GM12891 (cell line): Measurements from ENCODE around the gene NDUFS4.
"Not testable (repeated sequence)": the region's sequence is repeated elsewhere in the genome, so short reads cannot be mapped to it uniquely, and the experiment has no call there.

Experiments used
- DNase-seq: peaks from one replicate; pipeline ENCODE4 v3.0.0; 2011; ENCODE audit warnings: low spot score; ENCODE audit not compliant: insufficient read length
- FAIRE-seq: peaks from 2 replicates; lab custom pipeline; 2011; peaks lifted over from hg19 to GRCh38; lab: Jason Lieb, UNC
- PAX5 ChIP-seq: IDR thresholded peaks from 2 replicates; pipeline ENCODE4 v1.6.1; 2011; ENCODE audit warnings: low read length, moderate library complexity, mild to moderate bottlenecking; ENCODE audit not compliant: insufficient read depth, severe bottlenecking
- POLR2A ChIP-seq: IDR thresholded peaks from 2 replicates; pipeline ENCODE4 v1.6.1; 2011; ENCODE audit warnings: low read depth, low read length, control low read depth
- POLR2AphosphoS5 ChIP-seq: IDR thresholded peaks from 2 replicates; pipeline ENCODE4 v1.6.1; 2011; ENCODE audit warnings: low read depth, low read length, control low read depth
- POU2F2 ChIP-seq: IDR thresholded peaks from 2 replicates; pipeline ENCODE4 v1.6.1; 2011; ENCODE audit warnings: low read depth, mild to moderate bottlenecking, control low read depth, low read length, moderate library complexity
- SPI1 ChIP-seq: IDR thresholded peaks from 2 replicates; pipeline ENCODE4 v1.6.1; 2011; ENCODE audit warnings: low read depth, low read length, control low read depth
- TAF1 ChIP-seq: IDR thresholded peaks from 2 replicates; pipeline ENCODE4 v1.6.1; 2011; ENCODE audit warnings: low read depth, low read length, control low read depth

NDUFS4 gene

DNA sequence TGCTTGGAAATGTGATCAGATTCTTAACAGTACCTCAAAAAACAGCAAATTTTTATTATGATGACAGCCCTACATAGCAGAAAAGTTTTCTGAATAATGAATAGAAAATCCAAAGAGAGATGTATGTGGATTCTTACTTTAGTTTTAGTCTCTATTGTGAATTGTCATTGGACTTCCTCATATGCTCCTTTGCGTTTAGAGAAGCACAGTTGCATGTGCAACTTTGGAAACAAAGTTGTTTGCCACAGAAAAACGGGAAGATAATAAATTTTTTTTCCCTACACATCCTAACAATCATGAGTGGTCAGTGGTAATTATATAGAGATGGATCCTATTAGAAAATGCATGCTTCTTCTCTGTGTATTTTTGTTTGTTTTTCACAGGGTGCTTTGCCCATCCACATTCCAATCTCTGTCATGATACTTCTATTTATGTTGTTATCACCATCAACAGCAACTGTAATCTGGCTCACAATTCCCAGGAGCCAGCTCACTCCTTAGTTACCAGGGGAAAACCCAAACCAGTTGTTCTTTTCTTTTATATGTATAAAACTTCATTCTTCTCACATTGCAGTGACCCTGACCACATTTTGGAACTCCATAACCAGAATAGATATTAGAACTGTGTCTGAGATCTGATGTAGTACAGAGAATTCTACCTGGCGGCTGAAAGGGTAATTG lies 118.7 kb downstream of the NDUFS4 start:
- FAIRE-seq (no peak), DNase-seq (no peak)
- TF ChIP-seq POU2F2 (no peak), POLR2A (no peak), POLR2AphosphoS5 (no peak), PAX5 (no peak), SPI1 (no peak), TAF1 (no peak)

DNA sequence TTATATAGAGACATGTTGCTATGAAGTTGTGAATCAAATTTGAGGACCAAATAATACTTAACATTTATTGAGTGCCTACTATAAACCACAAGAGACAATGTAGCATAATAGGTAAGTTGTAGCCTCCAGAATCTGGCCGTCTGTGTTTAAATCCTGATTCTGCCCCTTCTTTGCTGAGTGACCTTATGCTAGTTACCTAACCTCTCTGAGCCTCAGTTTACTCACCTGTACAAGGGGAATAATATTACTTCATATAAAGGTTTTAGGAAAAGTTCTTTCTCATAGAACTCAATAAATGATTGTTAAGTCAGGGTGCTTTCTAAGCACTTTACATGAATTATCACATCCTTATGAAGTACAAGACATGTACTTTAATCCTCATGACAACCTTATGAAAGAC lies 120.6 kb downstream of the NDUFS4 start:
- no peak for TF ChIP-seq POU2F2
- FAIRE-seq (no peak), DNase-seq (no peak)

DNA sequence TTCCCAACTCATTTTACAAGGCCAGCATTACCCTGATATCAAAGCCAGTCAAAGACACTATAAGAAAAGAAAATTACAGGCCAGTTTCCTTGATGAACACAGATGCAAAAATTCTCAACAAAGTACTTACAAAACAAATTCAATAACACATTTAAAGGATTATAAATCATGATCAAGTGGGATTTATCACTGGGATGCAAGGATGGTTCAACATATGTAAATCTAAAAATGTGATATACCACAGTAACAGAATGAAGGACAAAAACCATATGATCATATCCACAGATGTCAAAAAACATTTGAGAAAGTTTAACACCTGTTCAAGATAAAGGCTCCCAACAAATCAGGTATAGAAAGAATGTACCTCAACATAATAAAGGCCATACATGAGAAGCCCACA lies 130.6 kb downstream of the NDUFS4 start:
- TF ChIP-seq SPI1 (no peak), TAF1 (no peak), PAX5 (no peak), POLR2AphosphoS5 (no peak), POU2F2 (no peak), POLR2A (no peak)
- DNase-seq (no peak), FAIRE-seq (no peak)

DNA sequence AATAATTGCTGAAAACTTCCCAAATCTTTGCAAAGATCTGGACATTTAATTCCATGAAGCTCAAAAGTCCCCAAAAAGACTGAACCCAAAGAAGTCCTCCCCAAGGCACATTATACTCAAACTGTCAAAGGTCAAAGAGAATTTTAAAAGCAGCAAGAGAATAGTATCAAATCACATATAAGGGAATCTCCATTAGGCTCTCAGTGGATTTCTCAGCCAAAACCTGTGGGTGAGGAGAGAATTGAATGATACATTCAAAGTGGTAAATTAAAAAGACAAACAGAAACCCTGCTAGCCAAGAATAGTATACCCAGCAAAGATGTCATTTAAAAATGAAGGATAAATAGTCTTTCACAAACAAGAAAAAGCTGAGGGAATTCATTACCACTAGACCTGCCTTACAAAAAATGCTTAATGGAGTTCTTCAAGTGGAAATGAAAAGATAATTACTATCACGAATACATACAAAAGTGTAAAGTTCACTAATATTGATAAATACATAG lies 134.1 kb downstream of the NDUFS4 start:
- no peak for FAIRE-seq
- DNase-seq, result no peak
- TF ChIP-seq TAF1 (no peak), POU2F2 (no peak), POLR2A (no peak), PAX5 (no peak), POLR2AphosphoS5 (no peak), SPI1 (no peak)

DNA sequence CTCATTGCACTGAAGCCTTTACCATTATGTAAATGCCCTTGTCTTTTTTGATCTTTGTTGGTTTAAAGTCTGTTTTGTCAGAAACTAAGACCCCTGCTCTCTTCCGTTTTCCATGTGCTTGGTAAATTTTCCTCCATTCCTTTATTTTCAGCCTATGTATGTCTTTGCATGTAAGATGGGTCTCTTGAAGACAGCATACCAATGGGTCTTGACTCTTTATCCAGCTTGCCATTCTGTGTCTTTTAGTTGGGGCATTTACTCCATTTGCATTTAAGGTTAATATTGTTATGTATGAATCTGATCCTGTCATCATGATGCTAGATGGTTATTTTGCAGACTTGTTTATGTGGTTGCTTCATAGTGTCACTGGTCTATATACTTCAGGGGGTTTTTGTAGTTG lies 150.0 kb downstream of the NDUFS4 start:
- DNase-seq, FAIRE-seq: not testable (repeated sequence)

DNA sequence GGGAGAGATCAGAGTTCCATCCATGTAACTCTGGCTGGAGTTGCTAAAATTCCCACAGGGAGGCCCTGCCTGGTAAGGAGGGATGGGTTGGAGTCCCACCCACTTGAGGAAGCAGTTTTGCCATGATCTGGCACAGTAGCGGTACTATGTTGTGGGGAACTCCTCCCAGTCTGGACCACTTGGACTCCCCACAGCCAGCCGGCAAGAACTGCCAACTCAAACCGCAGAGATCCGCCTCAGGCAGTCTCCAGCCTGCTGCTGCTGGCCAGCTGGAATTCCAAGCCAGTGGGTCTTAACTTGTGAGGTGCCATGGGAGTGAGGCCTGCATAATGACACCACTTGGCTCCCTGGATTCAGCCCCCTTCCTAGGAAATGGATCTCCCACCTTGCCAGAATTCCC lies 151.9 kb downstream of the NDUFS4 start:
- no peak for TF ChIP-seq POU2F2
- no peak for TF ChIP-seq POLR2A
- TF ChIP-seq TAF1, result no peak
- no peak for TF ChIP-seq POLR2AphosphoS5
- no peak for TF ChIP-seq SPI1
- no peak for TF ChIP-seq PAX5
- DNase-seq (no peak), FAIRE-seq (no peak)

DNA sequence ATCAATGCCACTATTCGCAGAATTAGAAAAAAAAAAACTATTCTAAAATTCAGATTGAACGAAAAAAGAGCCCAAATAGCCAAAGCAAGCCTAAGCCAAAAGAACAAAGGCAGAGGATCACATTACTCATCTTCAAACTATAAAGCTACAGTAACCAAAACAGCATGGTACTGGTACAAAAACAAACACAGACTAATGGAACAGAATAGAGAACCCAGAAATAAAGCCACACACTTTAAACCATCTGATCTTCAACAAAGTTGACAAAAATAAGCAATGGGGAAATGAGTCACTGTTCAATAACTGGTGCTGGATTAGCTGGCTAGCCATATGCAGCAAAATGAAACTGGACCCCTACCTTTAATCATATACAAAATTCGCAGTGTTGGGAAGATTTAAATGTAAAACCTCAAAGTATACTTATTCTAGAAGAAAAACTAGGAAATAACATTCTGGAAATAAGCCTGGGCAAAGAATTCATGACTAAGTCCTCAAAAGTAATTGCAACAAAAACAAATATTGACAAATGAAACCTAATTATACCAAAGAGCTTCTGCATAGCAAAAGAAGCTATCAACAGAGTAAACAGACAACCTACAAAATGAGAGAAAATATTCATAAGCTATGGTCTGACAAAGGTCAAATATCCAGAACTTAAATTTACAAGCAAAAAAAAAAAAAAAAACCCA lies 153.7 kb downstream of the NDUFS4 start:
- DNase-seq, result no peak
- FAIRE-seq, result no peak
- TF ChIP-seq TAF1, result no peak
- no peak for TF ChIP-seq POLR2AphosphoS5
- TF ChIP-seq POU2F2, result no peak
- TF ChIP-seq PAX5, result no peak
- no peak for TF ChIP-seq SPI1
- no peak for TF ChIP-seq POLR2A

DNA sequence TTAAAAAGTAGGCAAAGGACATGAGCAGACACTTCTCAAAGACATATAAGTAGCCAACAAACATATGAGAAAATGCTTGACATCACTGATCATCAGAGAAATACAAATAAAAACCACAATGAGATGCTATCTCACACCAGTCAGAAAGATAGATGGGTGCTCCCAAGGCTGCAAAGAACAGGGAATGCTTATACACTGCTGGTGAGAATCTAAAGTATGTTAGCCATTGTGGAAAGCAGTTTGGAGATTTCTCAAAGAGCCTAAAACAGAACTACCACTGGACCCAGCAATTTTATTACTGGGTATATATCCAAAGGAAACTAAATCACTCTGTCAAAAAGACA lies 154.2 kb downstream of the NDUFS4 start:
- FAIRE-seq (no peak), DNase-seq (no peak)
- TF ChIP-seq POLR2AphosphoS5 (no peak), POU2F2 (no peak), SPI1 (no peak), PAX5 (no peak), TAF1 (no peak)

DNA sequence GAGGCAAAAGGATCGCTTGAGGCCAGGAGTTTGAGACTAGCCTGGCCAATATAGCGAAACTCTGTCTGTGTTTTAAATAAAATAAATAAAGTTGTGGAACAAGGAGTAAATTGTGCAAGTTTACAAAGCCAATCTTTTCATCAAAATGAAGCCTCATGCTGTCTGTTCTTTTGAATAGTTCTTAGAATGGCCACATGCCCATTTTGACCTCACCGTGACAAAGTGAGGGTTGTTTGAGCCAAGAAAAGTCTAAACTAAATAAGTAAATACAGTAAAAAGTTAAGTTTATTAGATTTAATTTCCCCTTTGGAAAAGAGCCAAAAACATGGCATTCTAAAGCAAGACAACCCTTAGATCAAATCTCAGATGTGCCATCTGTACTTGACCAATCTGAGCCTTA lies 165.7 kb downstream of the NDUFS4 start:
- FAIRE-seq (no peak), DNase-seq (no peak)

DNA sequence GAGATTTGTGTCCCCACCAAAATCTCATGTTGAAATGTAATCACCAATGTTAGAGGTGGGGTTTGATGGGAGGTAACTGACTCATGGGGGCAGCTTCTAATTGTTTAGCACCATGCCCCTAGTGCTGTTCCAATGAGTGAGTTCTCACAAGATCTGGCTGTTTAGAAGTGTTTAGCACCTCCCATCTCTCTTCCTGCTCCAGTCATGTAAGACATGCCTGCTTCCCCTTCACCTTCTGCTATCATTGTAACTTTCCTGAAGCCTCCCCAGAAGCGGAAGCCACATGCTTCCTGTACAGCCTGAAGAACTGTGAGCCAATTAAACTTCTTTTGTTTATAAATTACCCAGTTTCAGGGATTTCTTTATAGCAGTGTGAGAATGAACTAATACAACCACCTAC lies 170.5 kb downstream of the NDUFS4 start:
- no peak for FAIRE-seq
- no peak for DNase-seq
- no peak for TF ChIP-seq POLR2AphosphoS5
- TF ChIP-seq PAX5, result no peak
- TF ChIP-seq TAF1, result no peak
- no peak for TF ChIP-seq SPI1
- TF ChIP-seq POLR2A, result no peak
- no peak for TF ChIP-seq POU2F2

More for the DNA sequence above, 165.7 kb downstream of the NDUFS4 start:
- no peak for TF ChIP-seq TAF1
- no peak for TF ChIP-seq POU2F2
- TF ChIP-seq POLR2A, result no peak
- TF ChIP-seq SPI1, result no peak
- no peak for TF ChIP-seq PAX5
- no peak for TF ChIP-seq POLR2AphosphoS5
